GM12801 (cell line): ENCODE measurements around the gene PRKAR1A.

ENCODE experiments used
- CTCF ChIP-seq: IDR thresholded peaks from one replicate; pipeline ENCODE4 v1.5.1; 2011; ENCODE audit warnings: control low read depth; ENCODE audit not compliant: insufficient read length; ENCODE audit errors: extremely low read depth

Gene PRKAR1A

GRCh38 chr17:68569346-68569745 is 57.1 kb downstream of the PRKAR1A start:
- no peak for TF ChIP-seq CTCF

GRCh38 chr17:68570526-68570925 is 58.3 kb downstream of the PRKAR1A start:
- TF ChIP-seq CTCF = no peak

GRCh38 chr17:68572138-68572842 is 60.1 kb downstream of the PRKAR1A start:
- no peak for TF ChIP-seq CTCF

- TF ChIP-seq CTCF = no peak
Measured at GRCh38 chr17:68573338-68573737, 61.1 kb downstream of the PRKAR1A start.

- TF ChIP-seq CTCF = no peak
Measured at GRCh38 chr17:68576137-68576536, 63.9 kb downstream of the PRKAR1A start.

GRCh38 chr17:68576811-68577496 is 64.7 kb downstream of the PRKAR1A start:
- no peak for TF ChIP-seq CTCF

- no peak for TF ChIP-seq CTCF
Measured at GRCh38 chr17:68577497-68577821, 65.2 kb downstream of the PRKAR1A start.
